Skeletal muscle tissue (tissue), 4 donors: Measurements from ENCODE around the gene SNPH. TPM values are rescaled to one million over a fixed set of nuclear protein-coding genes. Genes with fewer than 3 reads are reported as not detected.

ENCODE experiments used
- H3K27ac ChIP-seq: one replicate; pipeline ENCODE4 v1.7.0; 2013; ENCODE audit warnings: mild to moderate bottlenecking, low read depth, low read length, inconsistent platforms
- H3K27me3 ChIP-seq, 3 donors: one replicate each; pipeline ENCODE4 v1.7.0; 2013; ENCODE audit warnings: low read length in 3 of 3; ENCODE audit not compliant: control insufficient read depth in 3 of 3, insufficient read depth in 3 of 3
- H3K36me3 ChIP-seq, 3 donors: one replicate each; pipeline ENCODE4 v1.7.0; 2013; ENCODE audit warnings: low read length in 3 of 3; ENCODE audit not compliant: control insufficient read depth in 3 of 3, insufficient read depth in 3 of 3
- H3K4me1 ChIP-seq, 3 donors: one replicate each; pipeline ENCODE4 v1.7.0; 2013; ENCODE audit warnings: low read length in 3 of 3, mild to moderate bottlenecking in 3 of 3; ENCODE audit not compliant: control insufficient read depth in 3 of 3, insufficient read depth in 3 of 3
- H3K4me3 ChIP-seq, 3 donors: one replicate each; pipeline ENCODE4 v1.7.0; 2013; ENCODE audit warnings: low read length in 3 of 3
- H3K9ac ChIP-seq, 3 donors: one replicate each; pipeline ENCODE4 v1.7.0; 2013; ENCODE audit warnings: low read length in 3 of 3, mild to moderate bottlenecking in 3 of 3, moderate library complexity in 2 of 3, low read depth in 1 of 3
- H3K9me3 ChIP-seq, 3 donors: one replicate each; pipeline ENCODE4 v1.7.0; 2013; ENCODE audit warnings: low read length in 3 of 3; ENCODE audit not compliant: control insufficient read depth in 3 of 3
- total RNA-seq: library from RNA; depleted of rRNA; stranded (reverse); fragments of >200 nt; gene quantifications from one replicate; pipeline ENCODE4 v1.2.3, GENCODE V29; 2014
- donor health status: Osteomylitis.

Gene SNPH
- total RNA-seq, 1 donor from 2014 or later: 3.7 TPM

GRCh38 chr20:1305712-1306111 lies 39.6 kb downstream of the SNPH start:
- Histone ChIP-seq H3K36me3 (peaks cover 1 to 11% (median 3%) of the 10 kb centered on the region in 3 donors), H3K9me3 (no peaks in the 10 kb centered on the region), H3K27ac (no peak overlapping the region), H3K4me3 (no peak overlapping the region), H3K4me1 (peaks cover 0 to 1% (median 0%) of the 10 kb centered on the region in 3 donors), H3K9ac (no peak overlapping the region), H3K27me3 (no peaks in the 10 kb centered on the region)

- Histone ChIP-seq H3K9ac (no peak overlapping the region), H3K27ac (no peak overlapping the region), H3K4me1 (no peaks in the 10 kb centered on the region), H3K27me3 (no peaks in the 10 kb centered on the region), H3K36me3 (peaks cover 0 to 11% (median 3%) of the 10 kb centered on the region in 3 donors), H3K9me3 (no peaks in the 10 kb centered on the region), H3K4me3 (no peak overlapping the region)
These were observed 40.4 kb downstream of the SNPH start for GRCh38 chr20:1306316-1307135.

GRCh38 chr20:1307171-1307570 lies 41.1 kb downstream of the SNPH start:
- H3K4me3 ChIP-seq: no peak overlapping the region
- H3K27ac ChIP-seq: no peak overlapping the region
- H3K9ac ChIP-seq: no peak overlapping the region
- no peaks in the 10 kb centered on the region for H3K27me3 ChIP-seq
- H3K4me1 ChIP-seq: no peaks in the 10 kb centered on the region
- H3K9me3 ChIP-seq: no peaks in the 10 kb centered on the region
- peaks cover 0 to 11% (median 3%) of the 10 kb centered on the region in 3 donors for H3K36me3 ChIP-seq

GRCh38 chr20:1307571-1307971 lies 41.5 kb downstream of the SNPH start:
- Histone ChIP-seq H3K9me3 (no peaks in the 10 kb centered on the region), H3K4me3 (no peak overlapping the region), H3K36me3 (peaks cover 0 to 11% (median 3%) of the 10 kb centered on the region in 3 donors), H3K4me1 (no peaks in the 10 kb centered on the region), H3K27me3 (no peaks in the 10 kb centered on the region), H3K27ac (no peak overlapping the region), H3K9ac (no peak overlapping the region)

GRCh38 chr20:1308067-1308701 lies 42.1 kb downstream of the SNPH start:
- Histone ChIP-seq H3K36me3 (peaks cover 0 to 11% (median 3%) of the 10 kb centered on the region in 3 donors), H3K27ac (no peak overlapping the region), H3K9me3 (no peaks in the 10 kb centered on the region), H3K9ac (no peak overlapping the region), H3K4me1 (peaks cover 0 to under 1% (median under 1%) of the 10 kb centered on the region in 3 donors), H3K27me3 (no peaks in the 10 kb centered on the region), H3K4me3 (no peak overlapping the region)

GRCh38 chr20:1308702-1309095 lies 42.6 kb downstream of the SNPH start:
- no peak overlapping the region for H3K4me3 ChIP-seq
- no peak overlapping the region for H3K27ac ChIP-seq
- no peak overlapping the region for H3K9ac ChIP-seq
- H3K4me1 ChIP-seq: peaks cover 0 to 6% (median 3%) of the 10 kb centered on the region in 3 donors
- H3K36me3 ChIP-seq: peaks cover 0 to 11% (median 3%) of the 10 kb centered on the region in 3 donors
- no peaks in the 10 kb centered on the region for H3K27me3 ChIP-seq
- no peaks in the 10 kb centered on the region for H3K9me3 ChIP-seq

GRCh38 chr20:1309439-1309847 lies 43.3 kb downstream of the SNPH start:
- peaks cover 0 to 11% (median 3%) of the 10 kb centered on the region in 3 donors for H3K36me3 ChIP-seq
- no peaks in the 10 kb centered on the region for H3K27me3 ChIP-seq
- no peak overlapping the region for H3K27ac ChIP-seq
- H3K9me3 ChIP-seq: no peaks in the 10 kb centered on the region
- no peak overlapping the region for H3K9ac ChIP-seq
- no peak overlapping the region for H3K4me3 ChIP-seq
- peaks cover 0 to 7% (median 6%) of the 10 kb centered on the region in 3 donors for H3K4me1 ChIP-seq

- Histone ChIP-seq H3K4me3 (no peak overlapping the region), H3K4me1 (peaks cover 0 to 7% (median 6%) of the 10 kb centered on the region in 3 donors), H3K27ac (no peak overlapping the region), H3K27me3 (no peaks in the 10 kb centered on the region), H3K9ac (no peak overlapping the region), H3K9me3 (no peaks in the 10 kb centered on the region), H3K36me3 (peaks cover 0 to 7% (median 2%) of the 10 kb centered on the region in 3 donors)
These were observed 44.0 kb downstream of the SNPH start for GRCh38 chr20:1310071-1310470.

- Histone ChIP-seq H3K27ac (no peak overlapping the region), H3K4me1 (peaks cover 0 to 7% (median 6%) of the 10 kb centered on the region in 3 donors), H3K27me3 (no peaks in the 10 kb centered on the region), H3K9ac (no peak overlapping the region), H3K36me3 (peaks cover 0 to 2% (median 0%) of the 10 kb centered on the region in 3 donors), H3K4me3 (no peak overlapping the region), H3K9me3 (no peaks in the 10 kb centered on the region)
These were observed 44.6 kb downstream of the SNPH start for GRCh38 chr20:1310506-1311190.
